Adrenal gland (tissue), 12 donors: ENCODE data around the gene TMEM115. TPM values are rescaled to one million over a fixed set of nuclear protein-coding genes. Genes with fewer than 3 reads are reported as not detected.

Experiments
- polyA plus RNA-seq, 3 donors: library from polyadenylated mRNA; stranded (reverse); fragments of 200-250 nt in 2 of 3; fragments of 350-450 nt in 1 of 3; fragmentation: Illumina TruSeq in 1 of 3; extraction: RNeasy Lipid Tissue Mini Kit (QIAGEN cat#74804) in 1 of 3; gene quantifications; one replicate each; pipeline ENCODE4 v1.2.3, GENCODE V29; 2013 to 2014
- total RNA-seq, 9 donors: library from RNA; depleted of rRNA in 4 of 9; stranded (reverse); fragments of >200 nt in 4 of 9; fragments of 120-200 nt in 1 of 9; fragmentation: NEBNext Ultra II Directional in 1 of 9; extraction: Animal tissue kit (Norgen Biotek cat#: 25700) in 1 of 9; gene quantifications; one replicate each; pipeline versions ENCODE4 v1.1.0 to v1.2.4, GENCODE V29; 2013 to 2023
- donor health status: healthy with polysubstance abuse.
- donor health status: Bipolar disorder and iron deficiency.
- donor health status: DM: yes; HTN: yes; CAD: no.
- donor health status: DM: no; HTN: no; CAD: no.
- donor health status: DM: no; HTN: no; CAD: no.
- donor health status: DM: yes; HTN: yes; CAD: no.

Gene TMEM115
- total and polyA plus RNA-seq, 12 donors: 23.6 to 88.5 (median 59.7) TPM

Other genes with a start within 250 kb of the TMEM115 start
- 10 to 100 TPM in 6 of 9 donors, 1 to 10 TPM in 3; 1.6 to 21.1 (median 13.3) TPM for gene SEMA3F, start 204.2 kb downstream of the TMEM115 start, total RNA-seq
- 10 to 100 TPM in 2 of 3 donors, 1 to 10 TPM in 1; 7.3 to 16.7 (median 14.5) TPM for gene SEMA3F, start 204.2 kb downstream of the TMEM115 start, polyA plus RNA-seq
- gene GNAT1, start 167.9 kb downstream of the TMEM115 start, total RNA-seq: not detected
- not detected for gene GNAT1, start 167.9 kb downstream of the TMEM115 start, polyA plus RNA-seq
- 10 to 100 TPM in 1 of 9 donors, under 1 TPM in 6, not detected in 2; 0.07 to 48.8 (median 0.61) TPM for gene SLC38A3, start 154.2 kb downstream of the TMEM115 start, total RNA-seq
- under 1 TPM; 0.05 to 0.30 (median 0.08) TPM for gene SLC38A3, start 154.2 kb downstream of the TMEM115 start, polyA plus RNA-seq
- 100 to 1,000 TPM; 109 to 275 (median 202) TPM for gene GNAI2, start 123.3 kb downstream of the TMEM115 start, total RNA-seq
- gene GNAI2, start 123.3 kb downstream of the TMEM115 start, polyA plus RNA-seq: 100 to 1,000 TPM; 133 to 163 (median 157) TPM
- 100 to 1,000 TPM in 7 of 9 donors, 10 to 100 TPM in 1, 1 to 10 TPM in 1; 6.0 to 468 (median 217) TPM for gene SEMA3B, start 90.4 kb downstream of the TMEM115 start, total RNA-seq
- gene SEMA3B, start 90.4 kb downstream of the TMEM115 start, polyA plus RNA-seq: 100 to 1,000 TPM; 159 to 496 (median 451) TPM
- gene LSMEM2, start 80.4 kb downstream of the TMEM115 start, total RNA-seq: under 1 TPM in 4 of 9 donors, not detected in 5; 0.11 to 0.76 (median 0.48) TPM
- gene LSMEM2, start 80.4 kb downstream of the TMEM115 start, polyA plus RNA-seq: under 1 TPM; 0.09 to 0.64 (median 0.47) TPM
- 10 to 100 TPM; 31.6 to 96.3 (median 52.8) TPM for gene IFRD2, start 67.1 kb downstream of the TMEM115 start, total RNA-seq
- 100 to 1,000 TPM in 2 of 3 donors, 10 to 100 TPM in 1; 55.9 to 182 (median 144) TPM for gene IFRD2, start 67.1 kb downstream of the TMEM115 start, polyA plus RNA-seq
- gene HYAL3, start 60.1 kb downstream of the TMEM115 start, total RNA-seq: 1 to 10 TPM; 1.7 to 5.4 (median 3.5) TPM
- gene HYAL3, start 60.1 kb downstream of the TMEM115 start, polyA plus RNA-seq: 1 to 10 TPM; 2.5 to 6.8 (median 3.2) TPM
- gene NAA80, start 60.1 kb downstream of the TMEM115 start, total RNA-seq: 10 to 100 TPM in 6 of 9 donors, 1 to 10 TPM in 3; 5.2 to 17.9 (median 10.4) TPM
- 10 to 100 TPM in 2 of 3 donors, 1 to 10 TPM in 1; 6.0 to 19.8 (median 14.0) TPM for gene NAA80, start 60.1 kb downstream of the TMEM115 start, polyA plus RNA-seq
- gene HYAL1, start 55.9 kb downstream of the TMEM115 start, total RNA-seq: 10 to 100 TPM in 8 of 9 donors, 1 to 10 TPM in 1; 3.2 to 50.5 (median 35.6) TPM
- 10 to 100 TPM in 2 of 3 donors, 1 to 10 TPM in 1; 9.7 to 50.1 (median 16.5) TPM for gene HYAL1, start 55.9 kb downstream of the TMEM115 start, polyA plus RNA-seq
- 100 to 1,000 TPM in 4 of 9 donors, 10 to 100 TPM in 5; 62.9 to 186 (median 96.7) TPM for gene HYAL2, start 36.8 kb downstream of the TMEM115 start, total RNA-seq
- 100 to 1,000 TPM in 2 of 3 donors, 10 to 100 TPM in 1; 28.0 to 147 (median 109) TPM for gene HYAL2, start 36.8 kb downstream of the TMEM115 start, polyA plus RNA-seq
- gene TUSC2, start 31.3 kb downstream of the TMEM115 start, total RNA-seq: 10 to 100 TPM; 29.0 to 64.3 (median 34.8) TPM
- gene TUSC2, start 31.3 kb downstream of the TMEM115 start, polyA plus RNA-seq: 10 to 100 TPM; 28.8 to 35.5 (median 31.9) TPM
- 10 to 100 TPM in 8 of 9 donors, 1 to 10 TPM in 1; 9.8 to 27.4 (median 14.7) TPM for gene RASSF1, start 18.7 kb downstream of the TMEM115 start, total RNA-seq
- 10 to 100 TPM in 2 of 3 donors, 1 to 10 TPM in 1; 9.6 to 26.4 (median 23.5) TPM for gene RASSF1, start 18.7 kb downstream of the TMEM115 start, polyA plus RNA-seq
- gene ZMYND10, start 13.8 kb downstream of the TMEM115 start, total RNA-seq: under 1 TPM in 6 of 9 donors, not detected in 3; 0.11 to 0.67 (median 0.40) TPM
- gene ZMYND10, start 13.8 kb downstream of the TMEM115 start, polyA plus RNA-seq: 1 to 10 TPM in 2 of 3 donors, not detected in 1; 1.2 to 1.9 TPM
- gene NPRL2, start 8.7 kb downstream of the TMEM115 start, total RNA-seq: 10 to 100 TPM; 16.9 to 36.2 (median 23.0) TPM
- 10 to 100 TPM; 27.5 to 57.9 (median 45.3) TPM for gene NPRL2, start 8.7 kb downstream of the TMEM115 start, polyA plus RNA-seq
- 10 to 100 TPM; 14.0 to 39.9 (median 29.2) TPM for gene CYB561D2, start 8.7 kb downstream of the TMEM115 start, total RNA-seq
- gene CYB561D2, start 8.7 kb downstream of the TMEM115 start, polyA plus RNA-seq: 10 to 100 TPM; 13.7 to 26.9 (median 16.8) TPM
- gene CACNA2D2, start 144.1 kb upstream of the TMEM115 start, total RNA-seq: under 1 TPM; 0.09 to 0.88 (median 0.56) TPM
- gene CACNA2D2, start 144.1 kb upstream of the TMEM115 start, polyA plus RNA-seq: 1 to 10 TPM in 2 of 3 donors, under 1 TPM in 1; 0.59 to 2.0 (median 1.0) TPM
- gene C3orf18, start 208.2 kb upstream of the TMEM115 start, total RNA-seq: 10 to 100 TPM; 10.6 to 44.3 (median 17.4) TPM
- 1 to 10 TPM; 6.6 to 9.8 (median 9.0) TPM for gene C3orf18, start 208.2 kb upstream of the TMEM115 start, polyA plus RNA-seq
- gene HEMK1, start 210.0 kb upstream of the TMEM115 start, total RNA-seq: 10 to 100 TPM in 8 of 9 donors, 1 to 10 TPM in 1; 9.1 to 38.2 (median 17.2) TPM
- gene HEMK1, start 210.0 kb upstream of the TMEM115 start, polyA plus RNA-seq: 10 to 100 TPM in 2 of 3 donors, 1 to 10 TPM in 1; 9.3 to 46.4 (median 25.3) TPM